Subcutaneous adipose tissue (tissue), 4 donors: ENCODE results near the gene ERC2. TPM values are rescaled to one million over a fixed set of nuclear protein-coding genes. Genes with fewer than 3 reads are reported as not detected.

Experiments used
- CTCF ChIP-seq: fragments of 450-650 bp; IDR thresholded peaks from one replicate; pipeline ENCODE4 v1.5.1; 2016; ENCODE audit warnings: low read depth, mild to moderate bottlenecking, control low read depth, antibody characterized with exemption, moderate library complexity
- total RNA-seq, 4 donors: library from RNA; depleted of rRNA; stranded (reverse); fragments of >200 nt; gene quantifications; one replicate each; pipeline ENCODE4 v1.1.0, GENCODE V29; 2016

ERC2 gene
- total RNA-seq, 4 donors from 2014 or later, result 1.1 TPM; not detected in 3

GRCh38 chr3:56132762-56133161 lies 335.5 kb downstream of the ERC2 start:
- no peak for TF ChIP-seq CTCF

- TF ChIP-seq CTCF, result no peak
Observed at GRCh38 chr3:56131974-56132590, 336.2 kb downstream of the ERC2 start.

- no peak for TF ChIP-seq CTCF
Observed at GRCh38 chr3:56130036-56130435, 338.2 kb downstream of the ERC2 start.

GRCh38 chr3:56126632-56127031 lies 341.6 kb downstream of the ERC2 start:
- no peak for TF ChIP-seq CTCF

DNA sequence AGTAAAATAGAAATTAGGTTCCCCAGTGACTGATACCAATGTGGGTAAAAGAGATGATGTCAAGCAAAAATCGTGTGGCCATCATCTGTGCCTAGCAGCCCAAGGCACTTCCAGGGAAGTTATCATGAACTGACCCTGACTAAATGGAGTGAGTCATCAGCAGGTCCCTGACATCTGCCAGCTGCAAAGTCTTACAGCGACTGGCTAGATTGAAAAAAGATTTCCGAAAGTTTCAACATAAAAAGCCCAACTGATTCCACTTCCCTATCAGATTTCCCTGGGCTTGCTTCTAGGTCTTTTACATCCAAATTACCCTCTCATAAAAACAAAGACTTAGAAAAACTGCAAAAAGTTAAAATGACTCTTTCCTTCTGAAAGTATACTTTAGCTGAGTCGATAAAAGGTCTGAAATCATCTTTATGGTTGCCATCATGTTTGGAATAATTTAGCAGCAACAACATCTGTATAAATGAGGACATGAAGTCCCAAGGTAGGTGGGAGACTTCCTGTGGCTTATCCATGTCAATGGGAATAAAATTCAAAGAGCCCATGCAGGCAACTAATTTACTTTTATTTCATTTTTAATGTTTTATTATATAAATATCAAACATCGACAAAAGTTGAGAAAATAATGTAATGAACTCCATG lies 342.8 kb downstream of the ERC2 start:
- no peak for TF ChIP-seq CTCF

DNA sequence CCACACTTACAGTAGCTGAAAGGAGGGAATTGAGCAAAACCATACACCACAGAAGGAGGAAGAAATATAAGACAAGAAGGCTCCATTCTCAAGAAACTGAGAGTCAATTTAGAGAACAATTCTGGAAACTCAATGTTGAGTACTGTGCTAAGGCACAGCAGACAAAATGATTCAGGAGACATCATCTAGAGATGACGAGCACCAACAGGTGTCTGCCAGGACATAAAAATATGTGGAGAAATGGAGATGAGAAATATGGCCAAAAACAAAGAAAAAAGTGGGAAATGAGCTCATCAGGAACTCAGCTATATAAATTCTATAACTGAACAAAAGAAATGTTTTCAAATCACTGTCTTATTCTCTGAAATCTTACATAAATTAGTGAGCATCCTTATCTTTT lies 343.7 kb downstream of the ERC2 start:
- TF ChIP-seq CTCF, result no peak

DNA sequence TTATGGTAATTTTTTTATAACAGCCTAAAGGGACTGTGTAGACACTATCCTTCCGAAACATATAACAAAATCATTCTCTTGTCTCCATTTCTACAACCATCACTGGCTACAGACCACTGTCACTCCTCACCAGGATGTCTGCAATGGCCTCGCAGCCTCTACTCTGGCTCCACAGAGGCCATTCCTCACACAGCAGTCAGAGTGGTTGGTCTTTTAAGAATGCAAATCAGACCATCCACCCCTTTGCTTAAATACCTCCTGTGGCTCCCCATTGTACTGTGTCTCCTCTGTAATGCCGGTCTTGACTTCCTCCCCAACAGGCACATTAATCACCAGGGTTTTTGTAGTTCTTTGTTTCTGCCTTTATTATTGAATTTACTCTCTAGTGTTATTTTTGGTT lies 344.8 kb downstream of the ERC2 start:
- no peak for TF ChIP-seq CTCF
